KMS-11 (cell line): ENCODE results near the gene GLIS1.

Experiments
- H2AFZ ChIP-seq: fragments of 200-600 bp; sonication (generic); 2 replicates; pipeline ENCODE4 v1.6.1; 2016; ENCODE audit warnings: antibody characterized with exemption, mixed run types, low read depth
- H3K27ac ChIP-seq: fragments of 200-600 bp; sonication (generic); 2 replicates; pipeline ENCODE4 v1.6.1; 2016; ENCODE audit warnings: mild to moderate bottlenecking, mixed run types
- H3K27me3 ChIP-seq: fragments of 200-600 bp; sonication (generic); 2 replicates; pipeline ENCODE4 v1.6.1; 2017; ENCODE audit warnings: mild to moderate bottlenecking, low read depth, mixed run types, moderate library complexity; ENCODE audit not compliant: insufficient read depth
- H3K36me3 ChIP-seq: fragments of 200-600 bp; sonication (generic); 2 replicates; pipeline ENCODE4 v1.6.1; 2017; ENCODE audit warnings: mild to moderate bottlenecking, mixed run types; ENCODE audit not compliant: insufficient read depth
- H3K4me1 ChIP-seq: fragments of 200-600 bp; sonication (generic); 2 replicates; pipeline ENCODE4 v1.6.1; 2016; ENCODE audit warnings: mild to moderate bottlenecking, low read depth, mixed run types; ENCODE audit not compliant: poor library complexity, severe bottlenecking
- H3K4me2 ChIP-seq: fragments of 200-600 bp; sonication (generic); 2 replicates; pipeline ENCODE4 v1.7.0; 2016; ENCODE audit warnings: mild to moderate bottlenecking, mixed run types
- H3K4me3 ChIP-seq: fragments of 200-600 bp; sonication (generic); IDR thresholded peaks from 2 replicates; pipeline ENCODE4 v1.6.1; 2017; ENCODE audit warnings: low read depth, low read length, mixed read lengths; ENCODE audit not compliant: insufficient read depth
- H3K79me2 ChIP-seq: fragments of 200-600 bp; sonication (generic); 2 replicates; pipeline ENCODE4 v1.6.1; 2016; ENCODE audit warnings: low read depth, mixed run types; ENCODE audit not compliant: insufficient read depth
- H3K9ac ChIP-seq: fragments of 200-600 bp; sonication (generic); 2 replicates; pipeline ENCODE4 v1.6.1; 2016; ENCODE audit warnings: mild to moderate bottlenecking, mixed run types
- H4K20me1 ChIP-seq: fragments of 200-600 bp; sonication (generic); 2 replicates; pipeline ENCODE4 v1.6.1; 2016; ENCODE audit warnings: mild to moderate bottlenecking, mixed run types; ENCODE audit not compliant: insufficient read depth
- CTCF ChIP-seq: fragments of 200-600 bp; sonication (generic); conservative IDR thresholded peaks from 2 replicates; pipeline ENCODE4 v1.6.1; 2017; ENCODE audit warnings: low read depth, mild to moderate bottlenecking, antibody characterized with exemption, low read length, moderate library complexity, mixed read lengths

GLIS1 gene

GRCh38 chr1:53705446-53706096 lies 33.4 kb downstream of the GLIS1 start:
- H3K79me2 ChIP-seq = no peaks in the 10 kb centered on the region
- H3K4me2 ChIP-seq = no peak overlapping the region
- no peaks in the 10 kb centered on the region for H3K4me1 ChIP-seq
- no peak for TF ChIP-seq CTCF
- H3K27ac ChIP-seq = no peak overlapping the region
- no peaks in the 10 kb centered on the region for H3K36me3 ChIP-seq
- H2AFZ ChIP-seq = no peak overlapping the region
- H3K9ac ChIP-seq = no peak overlapping the region
- H3K27me3 ChIP-seq = no peaks in the 10 kb centered on the region
- no peaks in the 10 kb centered on the region for H4K20me1 ChIP-seq
- H3K4me3 ChIP-seq = no peak overlapping the region

- Histone ChIP-seq H3K79me2 (no peaks in the 10 kb centered on the region), H3K4me3 (no peak overlapping the region), H3K4me1 (no peaks in the 10 kb centered on the region), H3K36me3 (no peaks in the 10 kb centered on the region), H3K27ac (no peak overlapping the region), H3K9ac (no peak overlapping the region), H3K27me3 (no peaks in the 10 kb centered on the region), H2AFZ (no peak overlapping the region), H4K20me1 (no peaks in the 10 kb centered on the region), H3K4me2 (no peak overlapping the region)
- TF ChIP-seq CTCF = no peak
Observed at GRCh38 chr1:53704804-53705445, 34.0 kb downstream of the GLIS1 start.

GRCh38 chr1:53704304-53704703 lies 34.7 kb downstream of the GLIS1 start:
- H3K79me2 ChIP-seq = no peaks in the 10 kb centered on the region
- H3K27me3 ChIP-seq = no peaks in the 10 kb centered on the region
- H2AFZ ChIP-seq = no peak overlapping the region
- H3K27ac ChIP-seq = no peak overlapping the region
- H3K4me3 ChIP-seq = no peak overlapping the region
- H3K4me1 ChIP-seq = no peaks in the 10 kb centered on the region
- H3K4me2 ChIP-seq = no peak overlapping the region
- no peak overlapping the region for H3K9ac ChIP-seq
- H3K36me3 ChIP-seq = no peaks in the 10 kb centered on the region
- H4K20me1 ChIP-seq = no peaks in the 10 kb centered on the region
- no peak for TF ChIP-seq CTCF

GRCh38 chr1:53703174-53703573 lies 35.8 kb downstream of the GLIS1 start:
- Histone ChIP-seq H2AFZ (no peak overlapping the region), H3K36me3 (no peaks in the 10 kb centered on the region), H4K20me1 (no peaks in the 10 kb centered on the region), H3K79me2 (no peaks in the 10 kb centered on the region), H3K4me1 (no peaks in the 10 kb centered on the region), H3K27me3 (no peaks in the 10 kb centered on the region), H3K27ac (no peak overlapping the region), H3K4me2 (no peak overlapping the region), H3K4me3 (no peak overlapping the region), H3K9ac (no peak overlapping the region)
- no peak for TF ChIP-seq CTCF
